ENCODE data around the gene GHDC. TPM values are rescaled to one million over a fixed set of nuclear protein-coding genes. Genes with fewer than 3 reads are reported as not detected.

GHDC gene
- total RNA-seq, 1 experiment from 2014 or later: 8.5 TPM

DNA sequence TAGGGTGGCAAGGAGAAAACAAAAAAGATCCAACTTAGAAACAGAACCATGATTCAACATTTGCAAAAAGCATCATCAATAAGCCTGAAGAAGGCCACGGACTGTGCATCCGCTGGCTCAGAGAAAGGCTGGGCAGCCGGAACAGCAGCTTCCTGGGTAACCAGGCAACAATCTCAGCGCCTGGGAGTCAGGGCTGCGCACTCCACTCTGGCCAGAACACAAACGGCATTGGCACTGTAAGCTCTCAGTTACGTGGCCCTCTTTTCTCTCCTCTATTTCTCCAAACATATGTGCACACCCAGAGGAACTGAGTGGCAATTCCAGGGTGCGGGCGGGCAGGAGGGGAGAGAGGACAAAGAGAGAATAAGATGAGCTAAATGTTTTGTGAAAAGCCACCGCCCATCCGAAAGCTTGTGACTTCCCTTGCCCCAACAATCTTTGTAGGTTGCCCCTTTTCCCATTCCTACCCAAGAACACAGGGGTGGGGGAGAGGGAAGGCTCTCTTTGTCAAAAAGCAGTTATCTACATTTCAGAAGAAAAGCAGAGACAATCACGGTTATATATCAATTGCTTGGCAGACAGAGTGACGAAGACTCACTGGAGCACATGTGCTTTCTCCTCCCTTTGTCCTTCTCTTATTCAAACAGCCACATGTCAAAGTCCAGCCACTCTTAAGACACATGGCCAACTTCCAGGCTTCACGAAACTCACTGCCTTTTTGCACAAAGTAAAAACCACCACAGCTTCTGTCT is 6.6 kb upstream of the GHDC start:
- Histone ChIP-seq H3K14ac (ENCODE audit: insufficient read depth, low read length) (no peak overlapping the region), H2BK15ac (ENCODE audit: low read depth, low read length) (no peak overlapping the region), H2BK5ac (ENCODE audit: insufficient read length, low read length) (no peak overlapping the region), H3K4me1 (ENCODE audit: insufficient read depth, low read length) (no peaks in the 10 kb centered on the region), H2BK20ac (ENCODE audit: low read depth, low read length, poor library complexity, severe bottlenecking) (no peak overlapping the region), H3K23ac (ENCODE audit: insufficient read length, low read depth, low read length) (no peak overlapping the region), H2AK5ac (ENCODE audit: insufficient read length, low read length) (no peak overlapping the region), H3K27ac (ENCODE audit: insufficient read length, low read depth, low read length) (no peak overlapping the region), H3T11ph (ENCODE audit: low read length) (no peak overlapping the region), H3K56ac (ENCODE audit: insufficient read length, low read depth, low read length) (no peak overlapping the region), H3K9ac (ENCODE audit: extremely low read depth, insufficient read length, low read length) (no peak overlapping the region), H3K27me3 (ENCODE audit: insufficient read depth, low read length) (no peaks in the 10 kb centered on the region), H3K4me2 (ENCODE audit: insufficient read depth, insufficient read length, low read length) (no peak overlapping the region), H4K20me1 (ENCODE audit: control insufficient read depth, insufficient read depth, insufficient read length) (no peaks in the 10 kb centered on the region), H3K23me2 (ENCODE audit: insufficient read length, low read depth, low read length, poor library complexity, severe bottlenecking) (no peaks in the 10 kb centered on the region), H3K79me1 (ENCODE audit: insufficient read depth, low read depth, low read length, poor library complexity, severe bottlenecking) (no peaks in the 10 kb centered on the region), H2BK120ac (ENCODE audit: low read depth, low read length, poor library complexity, severe bottlenecking) (no peak overlapping the region), H3K9me3 (ENCODE audit: control insufficient read depth, low read depth, low read length) (no peaks in the 10 kb centered on the region), H3K18ac (ENCODE audit: insufficient read length, low read depth, low read length) (no peak overlapping the region), H3K79me2 (ENCODE audit: insufficient read depth, low read length) (no peaks in the 10 kb centered on the region), H2BK12ac (ENCODE audit: insufficient read length, low read depth, low read length) (no peak overlapping the region), H3K4ac (ENCODE audit: low read depth, low read length) (no peak overlapping the region), H4K91ac (ENCODE audit: insufficient read length, low read depth, low read length) (no peak overlapping the region), H4K5ac (ENCODE audit: insufficient read length, low read depth, low read length) (no peak overlapping the region), H2AFZ (ENCODE audit: low read length) (no peak overlapping the region), H4K8ac (replicated peaks; ENCODE audit: insufficient read length, low read depth, low read length) (no peak overlapping the region)
- WGBS (ENCODE audit: extremely low coverage, insufficient read length, low lambda C conversion rate): no CpG with 5 or more reads among the region's 14 CpGs
- no peak for DNase-seq
- TF ChIP-seq, protein P1, sequence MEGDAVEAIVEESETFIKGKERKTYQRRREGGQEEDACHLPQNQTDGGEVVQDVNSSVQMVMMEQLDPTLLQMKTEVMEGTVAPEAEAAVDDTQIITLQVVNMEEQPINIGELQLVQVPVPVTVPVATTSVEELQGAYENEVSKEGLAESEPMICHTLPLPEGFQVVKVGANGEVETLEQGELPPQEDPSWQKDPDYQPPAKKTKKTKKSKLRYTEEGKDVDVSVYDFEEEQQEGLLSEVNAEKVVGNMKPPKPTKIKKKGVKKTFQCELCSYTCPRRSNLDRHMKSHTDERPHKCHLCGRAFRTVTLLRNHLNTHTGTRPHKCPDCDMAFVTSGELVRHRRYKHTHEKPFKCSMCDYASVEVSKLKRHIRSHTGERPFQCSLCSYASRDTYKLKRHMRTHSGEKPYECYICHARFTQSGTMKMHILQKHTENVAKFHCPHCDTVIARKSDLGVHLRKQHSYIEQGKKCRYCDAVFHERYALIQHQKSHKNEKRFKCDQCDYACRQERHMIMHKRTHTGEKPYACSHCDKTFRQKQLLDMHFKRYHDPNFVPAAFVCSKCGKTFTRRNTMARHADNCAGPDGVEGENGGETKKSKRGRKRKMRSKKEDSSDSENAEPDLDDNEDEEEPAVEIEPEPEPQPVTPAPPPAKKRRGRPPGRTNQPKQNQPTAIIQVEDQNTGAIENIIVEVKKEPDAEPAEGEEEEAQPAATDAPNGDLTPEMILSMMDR (conservative IDR thresholded peaks at IDR 0.05): no peak
- no peaks in the 10 kb centered on the region for H3K9me3 Mint-ChIP-seq
- peaks cover 3 to 36% (median 34%) of the 10 kb centered on the region in 3 experiments; a peak in 6 of 7 replicates for H3K36me3 Mint-ChIP-seq (ENCODE audit: insufficient read depth in 1 of 3, low read depth in 3 of 3)
- H3K27me3 Mint-ChIP-seq (ENCODE audit: low read depth): no peaks in the 10 kb centered on the region
- H3K4me1 Mint-ChIP-seq: peaks cover 0 to 3% of the 10 kb centered on the region in 2 experiments; a peak in 2 of 4 replicates
- H3K4me3 Mint-ChIP-seq: no peak overlapping the region
- peak overlapping the region in 1 of 3 experiments; percentile 5; a peak in 1 of 7 replicates for H3K27ac Mint-ChIP-seq
